OCI-LY1 (cell line): ENCODE data around the gene TMEM151A.

Experiments used
- CTCF ChIP-seq: fragments of 200-600 bp; sonication (generic), shearing (Covaris generic); IDR thresholded peaks from 2 replicates; pipeline ENCODE4 v1.5.1; 2017; ENCODE audit warnings: mild to moderate bottlenecking, antibody characterized with exemption, low read length, moderate library complexity, mixed read lengths
- EZH2 ChIP-seq: fragments of 200-600 bp; sonication (generic), shearing (Covaris generic); IDR thresholded peaks from 2 replicates; pipeline ENCODE4 v1.8.0; 2017; ENCODE audit warnings: borderline replicate concordance, mixed run types, mild to moderate bottlenecking, antibody characterized with exemption, low read length, moderate library complexity, mixed read lengths

GRCh38 chr11:66242095-66242765 is 49.5 kb upstream of the TMEM151A start:
- TF ChIP-seq CTCF (no peak), EZH2 (no peak)
